Measurements from ENCODE around the gene BID.
A peak's percentile ranks its signal among the peaks of the same experiment; 100 is the strongest.

The BID gene

GRCh38 chr22:17802822-17803221 is 28.6 kb upstream of the BID start:
- FAIRE-seq (no peak), DNase-seq (ENCODE audit: insufficient read length) (no peak)
- no peak for TF ChIP-seq POLR2AphosphoS5 (IDR thresholded peaks at IDR 0.05; ENCODE audit: low read depth, low read length)
- no peak for TF ChIP-seq POLR2A (IDR thresholded peaks at IDR 0.05; ENCODE audit: low read depth, low read length)
- TF ChIP-seq TAF1 (IDR thresholded peaks at IDR 0.05; ENCODE audit: borderline replicate concordance, low read depth, low read length): no peak

GRCh38 chr22:17802411-17802810 is 28.1 kb upstream of the BID start:
- FAIRE-seq: peak; percentile 80
- TF ChIP-seq TAF1 (IDR thresholded peaks at IDR 0.05; ENCODE audit: borderline replicate concordance, low read depth, low read length) (no peak), POLR2A (IDR thresholded peaks at IDR 0.05; ENCODE audit: low read depth, low read length) (no peak), POLR2AphosphoS5 (IDR thresholded peaks at IDR 0.05; ENCODE audit: low read depth, low read length) (no peak)
- DNase-seq (ENCODE audit: insufficient read length): no peak

GRCh38 chr22:17797721-17798559 is 23.7 kb upstream of the BID start:
- DNase-seq (ENCODE audit: insufficient read length): peak; percentile 70
- TF ChIP-seq TAF1 (IDR thresholded peaks at IDR 0.05; ENCODE audit: borderline replicate concordance, low read depth, low read length) (peak; percentile 13; the same call in 1 of the 2 replicates), POLR2AphosphoS5 (IDR thresholded peaks at IDR 0.05; ENCODE audit: low read depth, low read length) (peak; percentile 60), POLR2A (IDR thresholded peaks at IDR 0.05; ENCODE audit: low read depth, low read length) (peak; percentile 53)
- peak; percentile 87 for FAIRE-seq

GRCh38 chr22:17796695-17797094 is 22.4 kb upstream of the BID start:
- TF ChIP-seq POLR2AphosphoS5 (IDR thresholded peaks at IDR 0.05; ENCODE audit: low read depth, low read length): no peak
- TF ChIP-seq POLR2A (IDR thresholded peaks at IDR 0.05; ENCODE audit: low read depth, low read length): no peak
- no peak for TF ChIP-seq TAF1 (IDR thresholded peaks at IDR 0.05; ENCODE audit: borderline replicate concordance, low read depth, low read length)
- DNase-seq (ENCODE audit: insufficient read length) (no peak), FAIRE-seq (no peak)

GRCh38 chr22:17795661-17796548 is 21.6 kb upstream of the BID start:
- FAIRE-seq: peak; percentile 51
- peak; percentile 73 for TF ChIP-seq POLR2A (IDR thresholded peaks at IDR 0.05; ENCODE audit: low read depth, low read length)
- TF ChIP-seq TAF1 (IDR thresholded peaks at IDR 0.05; ENCODE audit: borderline replicate concordance, low read depth, low read length): no peak
- TF ChIP-seq POLR2AphosphoS5 (IDR thresholded peaks at IDR 0.05; ENCODE audit: low read depth, low read length): peak; percentile 83
- peak; percentile 57 for DNase-seq (ENCODE audit: insufficient read length)

- TF ChIP-seq POLR2AphosphoS5 (IDR thresholded peaks at IDR 0.05; ENCODE audit: low read depth, low read length) (no peak; the same call in 1 of the 2 replicates), POLR2A (IDR thresholded peaks at IDR 0.05; ENCODE audit: low read depth, low read length) (no peak), TAF1 (IDR thresholded peaks at IDR 0.05; ENCODE audit: borderline replicate concordance, low read depth, low read length) (no peak)
- DNase-seq (ENCODE audit: insufficient read length) (no peak), FAIRE-seq (peak; percentile 73)
These were observed 20.7 kb upstream of the BID start for GRCh38 chr22:17794726-17795542.

GRCh38 chr22:17792854-17793434 is 18.7 kb upstream of the BID start:
- DNase-seq (ENCODE audit: insufficient read length) (no peak), FAIRE-seq (no peak)
- no peak for TF ChIP-seq POLR2AphosphoS5 (IDR thresholded peaks at IDR 0.05; ENCODE audit: low read depth, low read length)
- TF ChIP-seq POLR2A (IDR thresholded peaks at IDR 0.05; ENCODE audit: low read depth, low read length): no peak
- TF ChIP-seq TAF1 (IDR thresholded peaks at IDR 0.05; ENCODE audit: borderline replicate concordance, low read depth, low read length): no peak

- TF ChIP-seq POLR2AphosphoS5 (IDR thresholded peaks at IDR 0.05; ENCODE audit: low read depth, low read length) (no peak), POLR2A (IDR thresholded peaks at IDR 0.05; ENCODE audit: low read depth, low read length) (no peak), TAF1 (IDR thresholded peaks at IDR 0.05; ENCODE audit: borderline replicate concordance, low read depth, low read length) (no peak)
- DNase-seq (ENCODE audit: insufficient read length): no peak
- FAIRE-seq: no peak
These were observed 18.0 kb upstream of the BID start for GRCh38 chr22:17792299-17792698.

GRCh38 chr22:17791196-17791595 is 16.9 kb upstream of the BID start:
- DNase-seq (ENCODE audit: insufficient read length): no peak
- FAIRE-seq: no peak

GRCh38 chr22:17789379-17790200 is 15.3 kb upstream of the BID start:
- TF ChIP-seq POLR2A (IDR thresholded peaks at IDR 0.05; ENCODE audit: low read depth, low read length) (no peak), TAF1 (IDR thresholded peaks at IDR 0.05; ENCODE audit: borderline replicate concordance, low read depth, low read length) (no peak), POLR2AphosphoS5 (IDR thresholded peaks at IDR 0.05; ENCODE audit: low read depth, low read length) (no peak)
- FAIRE-seq (no peak), DNase-seq (ENCODE audit: insufficient read length) (no peak)

More at GRCh38 chr22:17791196-17791595, 16.9 kb upstream of the BID start:
- TF ChIP-seq POLR2A (IDR thresholded peaks at IDR 0.05; ENCODE audit: low read depth, low read length) (no peak), POLR2AphosphoS5 (IDR thresholded peaks at IDR 0.05; ENCODE audit: low read depth, low read length) (no peak), TAF1 (IDR thresholded peaks at IDR 0.05; ENCODE audit: borderline replicate concordance, low read depth, low read length) (no peak)

Data from GM12892 (cell line).